Cardiac septum (tissue), 1 donor: ENCODE data around the gene UAP1L1. TPM values are rescaled to one million over a fixed set of nuclear protein-coding genes. Genes with fewer than 3 reads are reported as not detected.

Source experiments
- DNase-seq: peaks from one replicate; pipeline ENCODE4 v3.0.0-alpha.2; 2020; ENCODE audit warnings: low spot score
- intact Hi-C: fragments of 100-400 bp; cut with DNase I; formaldehyde crosslinking; loops from one replicate; pipeline ENCODE4 v1.14.0; 2022
- total RNA-seq: library from RNA; stranded (reverse); fragmentation: NEBNext Ultra II Directional; extraction: Animal tissue kit (Norgen Biotek cat#: 25700); gene quantifications from one replicate; pipeline ENCODE4 v1.2.1, GENCODE V29; 2021
- donor health status: DM: no; HTN: no; CAD: no.

UAP1L1 gene
- total RNA-seq, 1 donor from 2014 or later = 6.5 TPM

DNA sequence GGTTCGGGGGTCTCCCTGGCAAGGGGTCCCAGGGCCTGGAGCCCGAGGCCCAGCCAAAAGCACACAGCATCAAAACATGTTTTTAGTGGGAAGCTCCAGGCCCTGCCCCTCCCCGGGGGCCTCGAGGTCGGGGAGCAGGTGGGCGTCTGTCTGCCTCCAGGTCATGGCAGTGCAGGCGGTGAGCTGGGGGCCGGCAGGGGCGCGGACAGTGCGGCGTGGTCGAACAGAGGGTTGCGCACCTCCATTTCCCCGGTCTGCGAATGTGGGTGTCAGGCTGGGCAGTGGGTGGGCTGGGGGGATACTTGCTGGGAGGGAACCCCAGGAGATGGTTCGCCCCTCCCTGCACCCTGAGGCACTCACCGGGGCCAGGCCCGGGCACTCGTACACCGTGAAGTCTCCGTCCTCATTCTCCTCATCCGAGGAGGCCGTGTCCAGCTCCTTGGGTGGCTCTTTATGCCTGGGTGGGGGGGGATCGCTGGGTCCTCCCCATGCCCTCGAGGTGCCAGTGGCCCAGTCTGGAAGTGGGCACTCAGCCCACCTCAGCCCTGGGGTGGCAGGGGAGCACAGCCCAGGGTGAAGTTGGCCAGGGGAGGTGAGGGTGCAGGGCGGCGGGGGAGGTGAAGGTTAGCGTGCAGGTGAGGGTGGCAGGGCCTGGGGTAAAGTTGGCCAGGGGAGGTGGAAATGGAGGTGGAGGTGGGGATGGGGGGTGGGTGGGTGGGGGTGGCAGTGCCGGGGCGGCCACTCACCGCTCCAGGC is 37.5 kb upstream of the UAP1L1 start:
- DNase-seq = no peak
- intact Hi-C loops = no loop called here

DNA sequence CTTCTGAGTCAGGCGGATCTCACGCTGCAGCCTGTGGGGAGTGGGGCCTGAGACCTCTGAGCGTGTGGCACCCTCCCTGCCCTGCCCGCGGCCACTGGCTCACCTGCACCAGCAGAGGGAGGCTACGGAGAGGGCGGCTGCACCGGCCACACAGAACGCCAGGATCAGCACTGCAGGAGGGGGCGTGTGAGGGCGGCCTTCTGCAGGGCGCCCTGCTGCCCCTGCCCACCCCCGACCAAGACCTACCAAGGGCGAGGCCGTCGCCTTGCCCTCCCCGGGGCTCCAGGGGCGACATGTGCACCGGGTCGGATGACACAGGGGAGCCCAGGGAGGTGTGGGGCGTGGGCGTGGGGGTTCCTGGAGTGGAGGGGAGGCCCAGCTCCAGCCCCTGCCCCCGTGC is 36.7 kb upstream of the UAP1L1 start:
- DNase-seq = no peak
- intact Hi-C loops = no loop called here

DNA sequence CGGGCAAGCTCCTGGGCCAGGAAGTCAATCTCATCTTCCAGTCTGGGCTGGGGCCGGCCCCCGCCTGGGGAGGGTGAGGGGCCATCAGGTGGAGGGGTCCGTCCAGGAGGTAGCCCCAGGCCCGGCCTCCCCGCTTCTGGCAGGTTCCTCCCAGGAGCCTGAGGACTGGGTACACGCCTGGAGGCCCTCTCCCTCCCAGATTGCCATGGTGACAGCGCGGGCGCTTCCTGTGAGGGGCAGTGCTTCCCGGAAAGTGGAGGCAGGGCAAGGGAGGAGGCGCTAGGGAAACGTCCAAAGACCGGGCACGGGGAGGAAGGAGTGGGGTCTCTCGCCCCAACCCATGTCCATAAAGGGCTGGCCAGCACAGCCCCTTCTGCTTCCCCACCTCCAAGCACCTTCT is 36.2 kb upstream of the UAP1L1 start:
- DNase-seq = no peak
- intact Hi-C loops = no loop called here

DNA sequence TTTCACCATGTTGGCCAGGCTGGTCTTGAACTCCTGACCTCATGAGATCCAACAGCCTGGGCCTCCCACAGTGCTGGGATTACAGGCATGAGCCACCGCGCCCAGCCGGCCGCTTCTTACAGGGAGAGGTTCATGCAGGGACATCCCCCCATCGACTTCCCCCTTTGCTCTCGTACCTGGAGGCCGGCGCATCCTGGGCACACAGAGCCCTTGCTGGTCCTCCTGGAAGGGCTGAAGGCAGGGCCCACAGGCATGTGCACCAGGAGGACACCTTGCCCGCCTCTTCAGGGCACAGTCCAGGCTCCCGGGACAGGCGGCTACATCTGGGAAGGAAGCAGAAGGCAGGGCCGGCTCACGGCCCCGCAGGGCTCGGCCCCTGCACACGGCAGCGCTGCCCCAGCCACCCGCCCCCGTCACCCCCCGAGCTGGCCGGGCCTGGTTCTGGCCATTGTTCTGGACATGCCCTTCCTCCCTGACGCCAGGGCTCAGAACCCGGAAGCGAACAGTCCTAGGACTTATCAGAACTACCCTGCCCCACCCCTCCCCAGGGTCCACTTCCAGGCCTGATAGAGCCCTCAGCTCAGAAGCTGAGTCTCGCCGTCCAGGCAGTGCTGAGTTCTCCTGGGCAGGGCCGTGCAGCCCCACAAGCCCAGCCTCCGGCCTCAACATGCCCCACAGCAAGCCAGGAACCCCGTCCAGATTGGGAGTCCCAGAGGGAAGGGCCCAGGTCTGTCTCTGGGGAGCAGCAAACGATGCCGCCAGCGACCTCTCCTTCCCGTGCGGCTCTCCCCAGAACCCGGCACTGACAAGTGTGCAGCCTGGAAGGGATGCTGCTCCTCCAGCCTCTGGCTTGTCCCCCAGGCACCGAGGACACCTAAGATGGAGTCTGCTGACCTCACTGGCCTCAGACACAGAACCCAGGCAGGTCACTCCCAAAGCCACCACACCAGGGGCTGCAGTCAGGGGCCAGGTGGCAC is 34.3 kb upstream of the UAP1L1 start:
- DNase-seq = no peak

DNA sequence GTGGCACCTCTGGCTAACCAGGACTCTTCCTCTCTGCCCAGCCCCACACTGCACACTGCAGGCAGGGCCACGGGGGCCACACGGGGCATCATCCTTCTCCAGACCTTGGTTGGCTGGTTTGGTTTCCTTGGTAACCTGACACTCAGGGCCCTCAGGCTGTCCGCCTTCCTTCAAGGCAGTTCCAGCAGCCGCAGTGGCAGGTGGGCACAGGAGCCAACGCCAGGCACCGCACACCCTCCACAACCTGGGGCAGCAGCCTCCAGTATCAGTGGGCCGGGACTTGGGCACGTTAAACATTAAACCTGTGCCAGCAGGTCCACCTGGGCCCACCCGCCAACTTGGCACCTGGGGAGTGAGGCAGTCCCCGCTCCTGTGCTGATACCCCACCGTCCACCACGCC is 33.3 kb upstream of the UAP1L1 start:
- intact Hi-C loops = no loop called here
- no peak for DNase-seq

More for the DNA sequence above, 34.3 kb upstream of the UAP1L1 start:
- intact Hi-C loops = no loop called here

- no peak for DNase-seq
- intact Hi-C loops = no loop called here
Observed at GRCh38 chr9:137044502-137045177, 32.7 kb upstream of the UAP1L1 start.

- intact Hi-C loops = loop anchor here (2.0 kb wide), 1 partner anchor 23 kb away; no protein-coding TSS in a partner anchor
- no peak for DNase-seq
Observed at GRCh38 chr9:137045294-137046087, 31.8 kb upstream of the UAP1L1 start.

- intact Hi-C loops = loop anchor here (2.0 kb wide), 1 partner anchor 23 kb away; no protein-coding TSS in a partner anchor
- DNase-seq = peak; percentile 90
Observed at GRCh38 chr9:137046088-137046787, 31.1 kb upstream of the UAP1L1 start, which contains the start of gene NPDC1. NPDC1 (minus strand) TSS chr9:137046177; CDS start chr9:137045989, 188 bp downstream.

DNA sequence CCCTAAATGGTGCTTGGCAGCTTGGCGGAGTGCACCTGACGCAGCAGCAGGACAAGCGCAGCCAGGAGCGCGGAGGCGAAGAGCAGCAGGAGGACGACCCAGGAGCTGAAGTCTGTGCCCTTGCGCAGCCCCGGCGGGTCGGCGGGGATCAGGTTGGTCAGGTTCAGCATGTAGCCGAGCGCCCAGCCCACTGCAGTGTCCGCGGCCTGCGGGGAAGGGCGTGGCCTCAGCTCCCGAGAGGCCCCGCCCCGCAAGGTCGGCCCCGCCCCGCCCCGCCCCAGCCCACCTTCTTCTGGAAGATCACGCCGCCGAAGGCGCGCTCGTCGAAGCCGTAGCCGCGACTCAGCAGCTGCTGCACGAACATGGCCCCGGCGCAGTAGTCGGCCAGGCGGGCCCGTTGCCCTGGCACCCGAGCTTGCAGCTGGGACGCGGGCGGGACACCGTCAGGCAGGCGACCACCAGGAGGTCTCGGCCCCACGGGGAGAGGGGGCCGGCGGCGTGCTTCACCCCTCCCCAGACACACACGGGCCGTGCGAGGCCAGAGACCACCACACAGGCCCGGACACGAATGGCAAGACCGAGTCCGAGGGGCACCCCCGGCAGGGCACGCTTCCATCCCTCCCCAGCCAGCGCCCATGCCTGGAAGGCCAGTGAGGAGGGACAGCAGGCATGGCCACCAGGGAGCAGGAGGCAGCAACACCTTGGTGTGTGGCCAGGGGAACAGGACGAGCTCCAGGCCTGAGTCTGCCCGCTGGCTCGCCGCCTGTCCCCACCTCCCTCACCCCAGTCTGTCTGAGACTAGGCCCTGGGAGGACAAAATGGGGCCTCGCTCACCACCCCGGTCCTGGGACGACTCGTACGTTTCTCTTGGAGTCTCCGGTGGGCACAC is 28.4 kb upstream of the UAP1L1 start:
- DNase-seq = no peak
- intact Hi-C loops = no loop called here

GRCh38 chr9:137049544-137050449 is 27.5 kb upstream of the UAP1L1 start:
- intact Hi-C loops = no loop called here
- no peak for DNase-seq

DNA sequence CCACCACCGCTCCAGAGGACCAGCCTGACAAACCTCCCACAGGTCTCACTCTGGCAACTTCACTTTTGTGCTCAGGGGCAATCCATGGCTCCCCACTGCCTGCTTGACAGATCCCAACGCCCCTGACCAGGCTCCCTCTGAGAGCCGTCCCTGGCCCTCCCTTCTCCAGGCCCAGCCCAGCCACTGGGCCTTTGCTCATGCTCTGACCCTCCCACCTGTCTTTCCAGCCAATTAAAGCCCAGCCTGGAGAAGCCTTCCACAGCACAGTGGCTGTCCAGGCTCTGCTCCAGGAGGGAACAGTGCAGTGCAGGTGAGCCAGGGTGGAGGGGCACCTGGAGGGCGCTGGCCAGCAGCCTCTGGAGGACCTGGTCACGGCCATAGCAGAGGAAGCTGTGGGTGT is 26.7 kb upstream of the UAP1L1 start:
- DNase-seq = no peak
- intact Hi-C loops = no loop called here

GRCh38 chr9:137051145-137051724 is 26.1 kb upstream of the UAP1L1 start:
- no peak for DNase-seq
- intact Hi-C loops = no loop called here

DNA sequence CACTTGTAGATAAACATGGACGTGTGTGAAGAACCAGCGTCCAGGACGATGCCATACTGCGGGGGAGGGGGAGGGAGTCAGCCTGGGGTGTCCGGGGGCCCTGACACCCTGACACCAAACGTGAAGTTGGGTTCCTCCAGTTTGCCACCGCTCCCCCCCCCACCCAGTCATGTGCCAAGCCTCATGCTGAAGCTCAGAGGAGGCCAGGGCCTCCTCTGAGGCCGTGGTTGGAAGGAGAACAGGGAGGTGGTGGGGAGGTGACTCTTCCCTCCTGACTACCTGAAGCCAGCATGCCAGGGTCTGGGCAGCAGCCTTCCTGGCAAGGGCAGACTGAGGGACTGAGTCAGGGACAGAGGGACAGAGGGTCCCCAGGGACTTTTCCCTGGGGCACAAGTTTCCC is 25.0 kb upstream of the UAP1L1 start:
- intact Hi-C loops = no loop called here
- no peak for DNase-seq

GRCh38 chr9:137052998-137053943 is 24.0 kb upstream of the UAP1L1 start:
- intact Hi-C loops = no loop called here

More at GRCh38 chr9:137052998-137053943, 24.0 kb upstream of the UAP1L1 start:
- DNase-seq = no peak
